OCI-LY7 (cell line): ENCODE results near the gene LACC1.

Experiments used
- CTCF ChIP-seq: fragments of 200-600 bp; sonication (generic); conservative IDR thresholded peaks from 2 replicates; pipeline ENCODE4 v1.5.1; 2014; ENCODE audit warnings: mild to moderate bottlenecking, antibody characterized with exemption, low read length, moderate library complexity, mixed read lengths
- EZH2phosphoT487 ChIP-seq: fragments of 200-600 bp; sonication (generic); IDR thresholded peaks from 2 replicates; pipeline ENCODE4 v1.6.1; 2018; ENCODE audit warnings: low read depth, borderline replicate concordance, mild to moderate bottlenecking, mixed run types, antibody characterized with exemption, low read length, moderate library complexity, mixed read lengths

GRCh38 chr13:43838909-43839308 is 40.8 kb upstream of the LACC1 start:
- no peak for TF ChIP-seq EZH2phosphoT487
- no peak for TF ChIP-seq CTCF
